HepG2 (cell line): Measurements from ENCODE around the gene MRPL54. TPM values are rescaled to one million over a fixed set of nuclear protein-coding genes. Genes with fewer than 3 reads are reported as not detected.
A peak's percentile ranks its signal among the peaks of the same experiment; 100 is the strongest.
"Not testable (repeated sequence)": the region's sequence is repeated elsewhere in the genome, so short reads cannot be mapped to it uniquely, and the experiment has no call there.

ENCODE experiments used
- ATAC-seq: fragments of 200-7000 bp; cut with Tn5 transposase; 3 replicates; pipeline ENCODE4 v1.9.1; 2020; ENCODE audit warnings: mild to moderate bottlenecking, moderate library complexity
- BruUV-seq: library from RNA; stranded (reverse); fragments of 400-500 nt; replicated peaks from 2 replicates; lab custom pipeline; 2021; lab: Mats Ljungman, UMichigan
- CTCF ChIA-PET: fragments of 300-600 bp; formaldehyde crosslinking; extraction: SDS; loops from one replicate; lab custom pipeline; 2021; ENCODE audit warnings: low total read pairs, inconsistent platforms, low intra/inter-chr PET ratio; lab: Yijun Ruan, JAX
- POLR2A ChIA-PET: fragments of 350-600 bp; sonication (Branson Sonifier 250); formaldehyde crosslinking; loops from one replicate; lab custom pipeline; 2020; ENCODE audit warnings: antibody characterized with exemption, inconsistent platforms; lab: Yijun Ruan, JAX
- DNase-seq: peaks from one replicate; pipeline ENCODE4 v3.0.0-alpha.2; 2015; ENCODE audit warnings: low spot score
- FAIRE-seq: peaks from 3 replicates; lab custom pipeline; 2011; peaks lifted over from hg19 to GRCh38; lab: Jason Lieb, UNC
- H2AFZ ChIP-seq: one replicate; pipeline ENCODE4 v1.6.1; 2011; ENCODE audit warnings: low read length, inconsistent platforms
- H3K27ac ChIP-seq: fragments of 300-600 bp; 3 replicates; pipeline ENCODE4 v1.8.0; 2011; ENCODE audit warnings: mixed run types, mild to moderate bottlenecking, mixed read lengths, low read length, inconsistent platforms; ENCODE audit not compliant: insufficient read depth; ENCODE audit errors: extremely low read length
- H3K27me3 ChIP-seq, 2 experiments: fragments of 200-600 bp in 1 of 2; 2 replicates in 1 of 2; 3 replicates in 1 of 2; pipeline versions ENCODE4 v1.6.0 to v1.8.0; 2011; ENCODE audit warnings: low read length in 2 of 2, mild to moderate bottlenecking in 2 of 2, moderate library complexity in 2 of 2, inconsistent platforms in 1 of 2; ENCODE audit not compliant: insufficient read depth in 2 of 2, control insufficient read depth in 1 of 2
- H3K36me3 ChIP-seq, 2 experiments: fragments of 200-600 bp in 1 of 2; replicated peaks in 1 of 2; 2 replicates in 1 of 2; 3 replicates in 1 of 2; pipeline versions ENCODE4 v1.5.1 to v1.8.0; 2011; ENCODE audit warnings: low read length in 2 of 2, inconsistent platforms in 1 of 2; ENCODE audit not compliant: insufficient read depth in 2 of 2, control insufficient read depth in 1 of 2
- H3K4me1 ChIP-seq: 2 replicates; pipeline ENCODE4 v1.5.1; 2012; ENCODE audit warnings: low read length, inconsistent platforms; ENCODE audit not compliant: insufficient read depth
- H3K4me2 ChIP-seq: 2 replicates; pipeline ENCODE4 v1.6.0; 2011; ENCODE audit warnings: low read depth, low read length, inconsistent platforms
- H3K4me3 ChIP-seq, 3 experiments: fragments of 200-600 bp in 1 of 3; sonication (generic), shearing (Covaris generic) in 1 of 3; replicated peaks in 1 of 3; 2 replicates each; pipeline ENCODE4 v1.5.1; 2011 to 2016; ENCODE audit warnings: low read length in 3 of 3, inconsistent platforms in 2 of 3, low read depth in 2 of 3, mild to moderate bottlenecking in 2 of 3, control low read depth in 1 of 3, mixed read lengths in 1 of 3; ENCODE audit not compliant: insufficient read depth in 1 of 3
- H3K79me2 ChIP-seq: one replicate; pipeline ENCODE4 v1.6.1; 2011; ENCODE audit warnings: low read length, inconsistent platforms; ENCODE audit not compliant: insufficient read depth
- H3K9ac ChIP-seq: 2 replicates; pipeline ENCODE4 v1.6.0; 2011; ENCODE audit warnings: mild to moderate bottlenecking, low read depth, low read length, inconsistent platforms; ENCODE audit not compliant: insufficient read depth
- H3K9me3 ChIP-seq: 2 replicates; pipeline ENCODE4 v1.5.1; 2012; ENCODE audit warnings: mild to moderate bottlenecking, low read length
- H4K20me1 ChIP-seq: 2 replicates; pipeline ENCODE4 v1.6.0; 2011; ENCODE audit warnings: inconsistent platforms, mild to moderate bottlenecking, low read length, moderate library complexity; ENCODE audit not compliant: insufficient read depth
- ZNF20 ChIP-seq: sonication (generic); formaldehyde crosslinking; IDR thresholded peaks from 2 replicates; pipeline ENCODE4 v1.4.0; 2020; ENCODE audit warnings: mild to moderate bottlenecking, moderate library complexity, missing genetic modification reagents
- ZNF329 ChIP-seq: sonication (generic); formaldehyde crosslinking; IDR thresholded peaks from 2 replicates; pipeline ENCODE4 v1.9.0; 2021; ENCODE audit warnings: low read depth, mild to moderate bottlenecking, missing genetic modification reagents
- WGBS: methylation state at CpG from one replicate; pipeline ENCODE4 v1.1.6; 2017; ENCODE audit warnings: low lambda C conversion rate; 5-methylcytosine and 5-hydroxymethylcytosine counted together
- in situ Hi-C: cut with HindIII; loops from 2 replicates; pipeline ENCODE4 v1.10.0; 2017; ENCODE audit warnings: low pct_unique_long_range_greater_than_20kb; ENCODE audit not compliant: extremely low pct_ligation_motif_present
- intact Hi-C: fragments of 100-400 bp; cut with micrococcal nuclease; formaldehyde crosslinking; loops from one replicate; pipeline ENCODE4 v1.10.0; 2022; ENCODE audit not compliant: unreplicated experiment
- polyA plus RNA-seq, 8 experiments: library from polyadenylated mRNA; depleted of rRNA in 3 of 8; stranded (reverse) in 7 of 8; unstranded in 1 of 8; fragments of >200 nt; fragmentation: Illumina TruSeq in 4 of 8; extraction: Trizol in 4 of 8; gene quantifications; 2 replicates each; pipeline versions ENCODE4 v1.2.1 to v1.2.3, GENCODE V29; 2011 to 2016; ENCODE audit warnings: low read depth in 4 of 8, missing spikeins in 1 of 8, mixed read lengths in 1 of 8; ENCODE audit not compliant: insufficient read depth in 1 of 8
- total RNA-seq, 5 experiments: library from RNA; depleted of rRNA; stranded (reverse); fragments of >200 nt; fragmentation: Illumina TruSeq; extraction: Trizol; gene quantifications; 2 replicates each; pipeline ENCODE4 v1.2.3, GENCODE V29; 2016; ENCODE audit warnings: low read depth in 1 of 5

Gene MRPL54
- total and polyA plus RNA-seq, 2 of the 13 experiments (the other 11 are each of a cell fraction or from before 2014, with no cell fraction given): 36.8 to 66.9 TPM

GRCh38 chr19:3814648-3815047 is 52.2 kb downstream of the MRPL54 start:
- intact Hi-C loops: no loop called here

DNA sequence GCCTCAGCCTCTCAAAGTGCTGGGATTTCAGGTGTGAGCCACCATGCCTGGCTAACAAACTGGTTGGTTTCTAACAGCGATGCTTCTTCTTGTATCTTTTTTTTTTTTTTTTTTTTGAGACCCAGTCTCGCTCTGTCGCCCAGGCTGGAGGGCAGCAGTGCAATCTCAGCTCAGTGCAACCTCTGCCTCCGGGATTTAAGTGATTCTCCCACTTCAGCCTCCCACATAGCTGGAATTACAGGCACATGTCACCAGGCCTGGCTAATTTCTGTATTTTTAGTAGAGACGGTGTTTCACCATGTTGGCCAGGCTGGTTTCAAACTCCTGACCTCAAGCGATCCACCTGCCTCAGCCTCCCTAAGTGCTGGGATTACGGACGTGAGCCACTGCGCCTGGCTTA is 53.7 kb downstream of the MRPL54 start:
- H3K27ac ChIP-seq, in situ Hi-C loops, H3K36me3 ChIP-seq, H3K4me3 ChIP-seq, H3K9ac ChIP-seq, H4K20me1 ChIP-seq, H3K4me2 ChIP-seq, BruUV-seq, H3K9me3 ChIP-seq, CTCF ChIA-PET, DNase-seq, H2AFZ ChIP-seq, H3K4me1 ChIP-seq, POLR2A ChIA-PET, FAIRE-seq, H3K79me2 ChIP-seq, intact Hi-C loops, ATAC-seq: not testable (repeated sequence)
- peaks cover 5 to 53% of the 10 kb centered on the region in 2 experiments for H3K27me3 ChIP-seq
- 66% methylated on average over 9 of the region's 9 CpGs for WGBS

More at GRCh38 chr19:3814648-3815047, 52.2 kb downstream of the MRPL54 start:
- TF ChIP-seq ZNF329 (CRISPR knock-in tag) (peak; percentile 97), ZNF20 (CRISPR knock-in tag) (no peak)
- no peaks in the 10 kb centered on the region for H4K20me1 ChIP-seq
- CTCF ChIA-PET: no interaction called here
- H3K27ac ChIP-seq: no peak overlapping the region
- ATAC-seq (no peak), FAIRE-seq (no peak), DNase-seq (no peak)
- H3K79me2 ChIP-seq: no peaks in the 10 kb centered on the region
- no peaks in the 10 kb centered on the region for H3K4me1 ChIP-seq
- H3K9ac ChIP-seq: no peak overlapping the region
- peaks cover 9 to 55% of the 10 kb centered on the region in 2 experiments for H3K27me3 ChIP-seq
- no peaks in the 10 kb centered on the region for H3K9me3 ChIP-seq
- in situ Hi-C loops: no loop called here
- no peaks in the 10 kb centered on the region for H3K36me3 ChIP-seq
- H2AFZ ChIP-seq: no peak overlapping the region
- H3K4me3 ChIP-seq: no peak overlapping the region
- WGBS: 15% methylated on average over 3 of the region's 4 CpGs
- no peak overlapping the region for H3K4me2 ChIP-seq
- POLR2A ChIA-PET: no interaction called here
- no TSS peak for BruUV-seq
